Measurements from ENCODE around the gene INPP5A. TPM values are rescaled to one million over a fixed set of nuclear protein-coding genes. Genes with fewer than 3 reads are reported as not detected.
A peak's percentile ranks its signal among the peaks of the same experiment; 100 is the strongest.

The INPP5A gene
- total RNA-seq, 1 donor from 2014 or later: 45.2 TPM

DNA sequence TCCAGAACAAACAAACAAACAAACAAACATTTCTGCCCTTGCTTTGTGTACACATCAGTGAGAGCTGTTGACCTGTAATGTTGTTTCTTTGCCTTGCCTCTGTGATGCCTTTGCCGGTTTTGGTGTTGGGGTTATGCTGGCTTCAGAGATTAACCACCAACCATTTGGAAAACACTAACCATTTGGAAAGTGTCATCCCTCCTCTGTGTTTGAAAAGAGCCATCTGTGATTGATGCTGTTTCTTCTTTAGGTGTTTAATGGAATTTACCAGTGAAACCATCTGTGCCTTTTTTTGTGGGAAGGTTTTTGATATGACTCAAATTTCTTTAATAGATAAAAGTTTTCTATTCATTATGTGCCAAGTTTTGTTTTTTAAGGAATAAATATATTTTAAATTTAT is 46.5 kb downstream of the INPP5A start:
- no peak for DNase-seq (ENCODE audit: low spot score)
- H3K4me3 Mint-ChIP-seq (ENCODE audit: unreplicated experiment): no peak overlapping the region
- H3K27ac Mint-ChIP-seq (ENCODE audit: unreplicated experiment): no peak overlapping the region
- no peaks in the 10 kb centered on the region for H3K9me3 Mint-ChIP-seq (ENCODE audit: unreplicated experiment)
- TF ChIP-seq, protein P1, sequence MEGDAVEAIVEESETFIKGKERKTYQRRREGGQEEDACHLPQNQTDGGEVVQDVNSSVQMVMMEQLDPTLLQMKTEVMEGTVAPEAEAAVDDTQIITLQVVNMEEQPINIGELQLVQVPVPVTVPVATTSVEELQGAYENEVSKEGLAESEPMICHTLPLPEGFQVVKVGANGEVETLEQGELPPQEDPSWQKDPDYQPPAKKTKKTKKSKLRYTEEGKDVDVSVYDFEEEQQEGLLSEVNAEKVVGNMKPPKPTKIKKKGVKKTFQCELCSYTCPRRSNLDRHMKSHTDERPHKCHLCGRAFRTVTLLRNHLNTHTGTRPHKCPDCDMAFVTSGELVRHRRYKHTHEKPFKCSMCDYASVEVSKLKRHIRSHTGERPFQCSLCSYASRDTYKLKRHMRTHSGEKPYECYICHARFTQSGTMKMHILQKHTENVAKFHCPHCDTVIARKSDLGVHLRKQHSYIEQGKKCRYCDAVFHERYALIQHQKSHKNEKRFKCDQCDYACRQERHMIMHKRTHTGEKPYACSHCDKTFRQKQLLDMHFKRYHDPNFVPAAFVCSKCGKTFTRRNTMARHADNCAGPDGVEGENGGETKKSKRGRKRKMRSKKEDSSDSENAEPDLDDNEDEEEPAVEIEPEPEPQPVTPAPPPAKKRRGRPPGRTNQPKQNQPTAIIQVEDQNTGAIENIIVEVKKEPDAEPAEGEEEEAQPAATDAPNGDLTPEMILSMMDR (IDR thresholded peaks at IDR 0.05; ENCODE audit: unreplicated experiment): no peak
- H3K36me3 Mint-ChIP-seq (ENCODE audit: low read depth, unreplicated experiment): no peaks in the 10 kb centered on the region
- peaks cover 37% of the 10 kb centered on the region for H3K4me1 Mint-ChIP-seq (ENCODE audit: unreplicated experiment)
- H3K27me3 Mint-ChIP-seq (ENCODE audit: unreplicated experiment): peaks cover 7% of the 10 kb centered on the region

DNA sequence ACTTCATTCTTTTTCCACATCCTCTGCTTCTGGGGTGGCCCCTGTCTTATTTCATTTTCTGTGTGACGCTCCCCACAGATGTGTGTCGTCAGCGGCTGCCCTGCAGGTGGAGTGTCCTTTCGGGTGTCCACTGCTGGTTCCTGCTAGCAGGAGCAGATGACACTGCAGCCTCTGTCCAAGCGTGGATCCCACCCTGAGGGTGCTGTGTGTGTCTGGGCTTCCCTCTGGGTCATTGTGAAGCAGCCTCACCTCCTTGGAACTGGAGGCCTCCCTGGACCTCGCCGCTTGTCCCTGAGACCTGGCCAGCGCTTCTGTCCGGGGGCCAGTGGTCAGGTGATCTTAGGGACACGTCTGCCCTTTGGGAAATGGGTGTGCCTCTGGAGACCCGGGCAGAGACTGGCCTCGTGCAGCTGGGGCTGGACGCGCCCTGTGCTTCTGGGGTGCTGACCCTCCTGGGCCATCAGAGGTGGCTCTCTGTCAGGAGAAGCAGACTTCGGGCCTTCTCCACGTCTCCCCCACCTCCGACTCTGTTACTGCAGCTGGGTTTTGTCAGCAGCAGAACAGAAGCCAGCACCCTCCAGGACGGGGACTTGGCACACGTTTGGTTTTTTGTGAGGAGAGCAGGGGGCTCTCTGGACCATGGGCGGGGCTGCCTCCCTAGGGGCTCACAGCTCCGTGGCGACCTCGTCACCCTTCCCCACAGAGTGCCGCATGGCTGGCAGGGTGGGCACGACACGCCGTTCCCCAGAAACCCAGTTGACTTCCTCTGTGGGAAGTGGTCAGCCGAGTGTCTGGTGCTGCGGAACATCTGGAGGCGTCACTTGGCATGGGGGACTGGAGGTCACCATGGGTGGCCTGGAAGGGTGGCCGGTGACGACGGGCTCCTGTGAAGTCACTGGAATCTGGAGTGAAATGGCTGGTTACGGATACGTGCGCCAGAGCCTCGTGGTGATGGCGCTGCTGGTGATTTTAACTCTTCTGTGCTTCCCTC is 48.4 kb downstream of the INPP5A start:
- no peak overlapping the region for H3K27ac Mint-ChIP-seq (ENCODE audit: unreplicated experiment)
- H3K36me3 Mint-ChIP-seq (ENCODE audit: low read depth, unreplicated experiment): peaks cover 7% of the 10 kb centered on the region
- TF ChIP-seq, protein P1 (IDR thresholded peaks at IDR 0.05; ENCODE audit: unreplicated experiment): no peak
- H3K4me1 Mint-ChIP-seq (ENCODE audit: unreplicated experiment): peaks cover 44% of the 10 kb centered on the region
- DNase-seq (ENCODE audit: low spot score): no peak
- peaks cover 10% of the 10 kb centered on the region for H3K27me3 Mint-ChIP-seq (ENCODE audit: unreplicated experiment)
- H3K9me3 Mint-ChIP-seq (ENCODE audit: unreplicated experiment): no peaks in the 10 kb centered on the region
- no peak overlapping the region for H3K4me3 Mint-ChIP-seq (ENCODE audit: unreplicated experiment)

DNA sequence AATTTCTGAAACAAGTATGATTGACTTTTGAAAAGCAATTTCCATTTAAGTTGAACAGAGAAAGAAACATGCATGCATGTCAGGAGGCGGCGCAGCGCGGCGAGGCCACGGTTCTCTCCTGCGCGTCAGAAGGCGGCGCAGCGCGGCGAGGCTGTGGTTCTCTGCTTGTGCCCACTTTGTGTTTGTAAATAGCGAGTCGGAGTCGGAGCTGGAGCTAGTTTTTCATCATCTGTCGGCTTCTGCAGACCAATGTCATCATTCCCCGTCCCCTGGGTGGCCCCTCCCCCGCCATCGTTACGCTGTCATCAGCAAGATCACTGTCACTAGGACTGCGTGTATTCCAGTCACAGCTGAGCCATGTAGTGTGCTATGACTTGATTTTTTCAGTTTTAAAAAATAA is 49.2 kb downstream of the INPP5A start:
- DNase-seq (ENCODE audit: low spot score): no peak
- peaks cover 8% of the 10 kb centered on the region for H3K36me3 Mint-ChIP-seq (ENCODE audit: low read depth, unreplicated experiment)
- H3K4me1 Mint-ChIP-seq (ENCODE audit: unreplicated experiment): peaks cover 51% of the 10 kb centered on the region
- H3K27me3 Mint-ChIP-seq (ENCODE audit: unreplicated experiment): peaks cover 10% of the 10 kb centered on the region
- no peaks in the 10 kb centered on the region for H3K9me3 Mint-ChIP-seq (ENCODE audit: unreplicated experiment)
- H3K4me3 Mint-ChIP-seq (ENCODE audit: unreplicated experiment): no peak overlapping the region
- TF ChIP-seq, protein P1 (IDR thresholded peaks at IDR 0.05; ENCODE audit: unreplicated experiment): no peak
- peak overlapping the region; percentile 58 for H3K27ac Mint-ChIP-seq (ENCODE audit: unreplicated experiment)

DNA sequence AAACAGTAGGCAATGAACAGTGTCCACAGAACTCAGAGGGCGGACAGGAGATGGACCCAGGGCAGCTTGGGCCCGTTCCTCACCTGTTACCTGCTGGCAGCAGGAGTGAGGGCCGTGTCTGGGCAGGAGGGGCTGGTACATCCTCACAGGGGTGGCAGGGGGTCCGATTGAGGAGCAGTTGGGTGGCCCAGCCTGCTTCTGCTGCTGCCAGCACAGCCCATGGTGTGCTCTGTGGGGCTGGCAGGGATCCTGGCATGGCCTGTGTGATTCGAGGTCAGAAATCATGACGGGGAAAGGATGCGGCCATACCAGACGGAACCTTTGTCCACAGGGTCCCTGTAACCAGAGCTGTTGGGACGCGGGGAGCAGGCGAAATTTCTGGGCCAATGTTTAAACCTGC is 49.6 kb downstream of the INPP5A start:
- Mint-ChIP-seq H3K27me3 (ENCODE audit: unreplicated experiment) (peaks cover 10% of the 10 kb centered on the region), H3K36me3 (ENCODE audit: low read depth, unreplicated experiment) (peaks cover 8% of the 10 kb centered on the region), H3K4me1 (ENCODE audit: unreplicated experiment) (peaks cover 53% of the 10 kb centered on the region), H3K4me3 (ENCODE audit: unreplicated experiment) (no peak overlapping the region), H3K27ac (ENCODE audit: unreplicated experiment) (peak overlapping the region; percentile 73), H3K9me3 (ENCODE audit: unreplicated experiment) (no peaks in the 10 kb centered on the region)
- DNase-seq (ENCODE audit: low spot score): no peak
- TF ChIP-seq, protein P1 (IDR thresholded peaks at IDR 0.05; ENCODE audit: unreplicated experiment): no peak

All from endothelial cell (in vitro differentiated cells).